K562 (cell line): Measurements from ENCODE around the gene KCNJ14. TPM values are rescaled to one million over a fixed set of nuclear protein-coding genes. Genes with fewer than 3 reads are reported as not detected.

ENCODE experiments used
- ATF1 ChIP-seq, 2 experiments: fragments of 450-650 bp in 1 of 2; IDR thresholded peaks; 2 replicates each; pipeline ENCODE4 v1.6.1; 2016; ENCODE audit warnings: missing compliant biosample characterization in 1 of 2, missing genetic modification characterization in 1 of 2
- EGR1 ChIP-seq: fragments of 450-650 bp; conservative IDR thresholded peaks from 2 replicates; pipeline ENCODE4 v1.6.1; 2017; ENCODE audit warnings: mild to moderate bottlenecking
- ELF4 ChIP-seq: fragments of 450-650 bp; formaldehyde crosslinking; IDR thresholded peaks from 2 replicates; pipeline ENCODE4 v1.4.0; 2022; ENCODE audit warnings: missing genetic modification characterization
- ERF ChIP-seq: fragments of 450-650 bp; formaldehyde crosslinking; IDR thresholded peaks from 2 replicates; pipeline ENCODE4 v1.4.0; 2020; ENCODE audit warnings: mild to moderate bottlenecking, mixed read lengths
- HDAC1 ChIP-seq, 2 experiments: fragments of 450-650 bp; IDR thresholded peaks; 2 replicates each; pipeline ENCODE4 v1.6.1; 2016 to 2017; ENCODE audit warnings: inconsistent platforms in 1 of 2, mild to moderate bottlenecking in 1 of 2, moderate library complexity in 1 of 2
- HDAC3 ChIP-seq: fragments of 450-650 bp; IDR thresholded peaks from 2 replicates; pipeline ENCODE4 v1.6.1; 2018; ENCODE audit warnings: borderline replicate concordance, mild to moderate bottlenecking, moderate library complexity; ENCODE audit not compliant: partially characterized antibody
- MAFF ChIP-seq: IDR thresholded peaks from 2 replicates; pipeline ENCODE4 v1.6.1; 2012; ENCODE audit warnings: low read length, improper control_type of control experiment
- NCOA4 ChIP-seq: fragments of 450-650 bp; IDR thresholded peaks from 2 replicates; pipeline ENCODE4 v1.6.1; 2018; ENCODE audit warnings: mild to moderate bottlenecking; ENCODE audit not compliant: partially characterized antibody
- NR3C1 ChIP-seq: sonication (generic); formaldehyde crosslinking; IDR thresholded peaks from 2 replicates; pipeline ENCODE4 v1.8.1; 2022; ENCODE audit warnings: missing genetic modification reagents
- RBM17 ChIP-seq: fragments of 200-400 bp; formaldehyde crosslinking; IDR thresholded peaks from 2 replicates; pipeline ENCODE4 v1.6.1; 2017; ENCODE audit warnings: low read depth, mild to moderate bottlenecking, low read length, borderline replicate concordance
- SMC3 ChIP-seq: conservative IDR thresholded peaks from 2 replicates; pipeline ENCODE4 v1.6.1; 2011; ENCODE audit warnings: low read depth, low read length, improper control_type of control experiment; ENCODE audit not compliant: insufficient read depth
- STAG1 ChIP-seq: sonication (generic); formaldehyde crosslinking; IDR thresholded peaks from 2 replicates; pipeline ENCODE4 v1.5.0; 2020; ENCODE audit warnings: missing genetic modification reagents, borderline replicate concordance
- ZFP36 ChIP-seq: fragments of 150-350 bp; IDR thresholded peaks from 2 replicates; pipeline ENCODE4 v1.6.1; 2018; ENCODE audit warnings: low read length, low read depth; ENCODE audit not compliant: partially characterized antibody
- ZKSCAN1 ChIP-seq: fragments of 150-350 bp; IDR thresholded peaks from 2 replicates; pipeline ENCODE4 v1.6.1; 2016; ENCODE audit warnings: low read depth, low read length
- ZNF146 ChIP-seq: IDR thresholded peaks from one replicate; pipeline ENCODE4 v1.6.1; 2018; ENCODE audit warnings: missing compliant biosample characterization; ENCODE audit not compliant: unreplicated experiment
- ZNF212 ChIP-seq: fragments of 450-650 bp; formaldehyde crosslinking; IDR thresholded peaks from 2 replicates; pipeline ENCODE4 v1.4.0; 2020; ENCODE audit warnings: mild to moderate bottlenecking
- ZNF449 ChIP-seq: fragments of 250-450 bp; sonication (Bioruptor Pico); IDR thresholded peaks from 2 replicates; pipeline ENCODE4 v1.8.0; 2022; ENCODE audit warnings: moderate library complexity, mild to moderate bottlenecking, inconsistent platforms
- ZNF586 ChIP-seq: fragments of 450-650 bp; formaldehyde crosslinking; conservative IDR thresholded peaks from 2 replicates; pipeline ENCODE4 v1.4.0; 2020; ENCODE audit warnings: mild to moderate bottlenecking, moderate library complexity
- polyA plus RNA-seq, 8 experiments: library from polyadenylated mRNA; depleted of rRNA in 4 of 8; stranded (reverse) in 5 of 8; unstranded in 3 of 8; fragments of >200 nt; fragmentation: Nextera tagmentation in 2 of 8; fragmentation: Illumina TruSeq in 1 of 8; extraction: Ambion mirVana in 2 of 8; extraction: Trizol in 1 of 8; gene quantifications; 2 replicates each; pipeline versions ENCODE4 v1.2.1 to v1.2.3, GENCODE V29; 2011 to 2014; ENCODE audit warnings: inconsistent platforms in 1 of 8, missing spikeins in 1 of 8
- total RNA-seq, 7 experiments: library from RNA; depleted of rRNA in 6 of 7; stranded (reverse); fragments of >200 nt in 6 of 7; fragmentation: Illumina TruSeq in 2 of 7; extraction: Trizol in 2 of 7; gene quantifications; 2 replicates each; pipeline versions ENCODE4 v1.2.1 to v1.2.3, GENCODE V29; 2011 to 2021; ENCODE audit warnings: low replicate concordance in 1 of 7
- TF ChIP-seq, protein P1 (sequence below): fragments of 450-650 bp; conservative IDR thresholded peaks from 2 replicates; pipeline ENCODE4 v1.6.1; 2016; ENCODE audit warnings: missing genetic modification characterization, low read depth, mild to moderate bottlenecking, control low read depth, missing compliant biosample characterization
- TF ChIP-seq, protein P2 (sequence below), 2 experiments: IDR thresholded peaks; 2 replicates each; pipeline ENCODE4 v1.6.1; 2011; ENCODE audit warnings: borderline replicate concordance in 1 of 2, control low read depth in 1 of 2, low read depth in 1 of 2, low read length in 1 of 2, mild to moderate bottlenecking in 1 of 2, mixed read lengths in 1 of 2, moderate library complexity in 1 of 2; ENCODE audit not compliant: insufficient read depth in 1 of 2, insufficient read length in 1 of 2, poor library complexity in 1 of 2, severe bottlenecking in 1 of 2; ENCODE audit errors: extremely low read depth in 1 of 2

Gene KCNJ14
- total and polyA plus RNA-seq, 9 of the 15 experiments (the other 6 are each of a cell fraction or from before 2014, with no cell fraction given) = 0.15 to 1.6 (median 0.49) TPM

- TF ChIP-seq EGR1 (peak; percentile 24; the same call in 1 of the 2 replicates), HDAC1 (IDR thresholded peaks at IDR 0.05) (no peak), STAG1 (CRISPR knock-in tag) (no peak), ZNF146 (CRISPR knock-in tag) (no peak), MAFF (no peak; the same call in 1 of the 2 replicates), HDAC3 (no peak), ZKSCAN1 (no peak), ZNF212 (no peak), ERF (CRISPR knock-in tag) (no peak), RBM17 (no peak), ELF4 (CRISPR knock-in tag) (no peak), SMC3 (no peak), NCOA4 (no peak), ZNF586 (no peak), ZFP36 (peak; percentile 5), ATF1 (CRISPR knock-in tag; IDR thresholded peaks at IDR 0.05) (no peak), ATF1 (tag; IDR thresholded peaks at IDR 0.05) (no peak), NR3C1 (CRISPR knock-in tag) (no peak), ZNF449 (no peak)
- TF ChIP-seq, protein P1, sequence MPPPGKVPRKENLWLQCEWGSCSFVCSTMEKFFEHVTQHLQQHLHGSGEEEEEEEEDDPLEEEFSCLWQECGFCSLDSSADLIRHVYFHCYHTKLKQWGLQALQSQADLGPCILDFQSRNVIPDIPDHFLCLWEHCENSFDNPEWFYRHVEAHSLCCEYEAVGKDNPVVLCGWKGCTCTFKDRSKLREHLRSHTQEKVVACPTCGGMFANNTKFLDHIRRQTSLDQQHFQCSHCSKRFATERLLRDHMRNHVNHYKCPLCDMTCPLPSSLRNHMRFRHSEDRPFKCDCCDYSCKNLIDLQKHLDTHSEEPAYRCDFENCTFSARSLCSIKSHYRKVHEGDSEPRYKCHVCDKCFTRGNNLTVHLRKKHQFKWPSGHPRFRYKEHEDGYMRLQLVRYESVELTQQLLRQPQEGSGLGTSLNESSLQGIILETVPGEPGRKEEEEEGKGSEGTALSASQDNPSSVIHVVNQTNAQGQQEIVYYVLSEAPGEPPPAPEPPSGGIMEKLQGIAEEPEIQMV = no peak
- TF ChIP-seq, protein P2, sequence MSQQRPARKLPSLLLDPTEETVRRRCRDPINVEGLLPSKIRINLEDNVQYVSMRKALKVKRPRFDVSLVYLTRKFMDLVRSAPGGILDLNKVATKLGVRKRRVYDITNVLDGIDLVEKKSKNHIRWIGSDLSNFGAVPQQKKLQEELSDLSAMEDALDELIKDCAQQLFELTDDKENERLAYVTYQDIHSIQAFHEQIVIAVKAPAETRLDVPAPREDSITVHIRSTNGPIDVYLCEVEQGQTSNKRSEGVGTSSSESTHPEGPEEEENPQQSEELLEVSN (IDR thresholded peaks at IDR 0.05; ENCODE audit: borderline replicate concordance in 1 of 2, extremely low read depth in 1 of 2, insufficient read depth in 1 of 2, insufficient read length in 1 of 2, low read depth in 1 of 2, low read length in 1 of 2, poor library complexity in 1 of 2, severe bottlenecking in 1 of 2) = no peak
Observed at GRCh38 chr19:48418317-48419064, 36.9 kb upstream of the KCNJ14 start (continued).
